Measurements from ENCODE around the gene CD70.
"Not testable (repeated sequence)": the region's sequence is repeated elsewhere in the genome, so short reads cannot be mapped to it uniquely, and the experiment has no call there.

CD70 gene, protein sequence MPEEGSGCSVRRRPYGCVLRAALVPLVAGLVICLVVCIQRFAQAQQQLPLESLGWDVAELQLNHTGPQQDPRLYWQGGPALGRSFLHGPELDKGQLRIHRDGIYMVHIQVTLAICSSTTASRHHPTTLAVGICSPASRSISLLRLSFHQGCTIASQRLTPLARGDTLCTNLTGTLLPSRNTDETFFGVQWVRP

DNA sequence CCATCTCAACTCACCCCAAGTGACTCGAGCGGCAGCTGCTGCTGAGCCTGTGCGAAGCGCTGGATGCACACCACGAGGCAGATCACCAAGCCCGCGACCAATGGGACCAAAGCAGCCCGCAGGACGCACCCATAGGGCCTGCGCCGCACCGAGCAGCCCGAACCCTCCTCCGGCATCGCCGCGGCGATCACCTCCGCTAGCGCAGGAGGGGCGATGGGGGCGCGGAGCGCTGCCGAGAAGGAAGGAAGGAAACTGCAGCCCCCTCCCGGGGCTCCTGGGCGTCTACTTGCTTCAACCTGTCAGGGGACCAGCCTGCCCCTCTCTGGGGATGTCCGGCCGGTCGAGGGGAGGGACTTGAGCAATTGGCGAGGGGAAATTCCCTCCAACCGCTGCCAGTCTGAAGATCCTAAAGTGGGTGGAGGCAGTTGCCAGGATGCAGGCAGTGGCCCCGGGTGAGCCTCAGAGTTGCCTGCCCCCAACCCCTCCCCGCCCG lies at the start of gene CD70:
Gene CD70, minus strand, starts transcription at position 324 of the 493 bp plus-strand sequence. Its CDS starts 148 bp downstream, at position 176.
- no peak for DNase-seq (ENCODE audit: low read depth, low spot score)

- not testable (repeated sequence) for DNase-seq (ENCODE audit: low read depth, low spot score)
Measured at GRCh38 chr19:6640333-6640732, 49.4 kb upstream of the CD70 start.

- DNase-seq (ENCODE audit: low read depth, low spot score), result no peak
Measured at GRCh38 chr19:6639439-6639838, 48.5 kb upstream of the CD70 start.

DNA sequence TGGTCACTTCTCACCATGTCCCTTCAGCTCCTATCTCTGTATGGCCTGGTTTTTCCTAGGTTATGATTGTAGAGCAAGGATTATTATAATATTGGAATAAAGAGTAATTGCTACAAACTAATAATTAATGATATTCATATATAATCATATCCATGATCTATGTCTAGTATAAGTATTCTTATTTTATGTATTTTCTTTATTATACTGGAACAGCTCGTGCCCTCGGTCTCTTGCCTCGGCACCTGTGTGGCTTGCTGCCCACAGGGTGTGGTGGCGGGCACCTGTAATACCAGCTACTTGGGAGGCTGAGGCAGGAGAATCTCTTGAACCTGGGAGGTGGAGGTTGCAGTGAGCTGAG lies 42.5 kb upstream of the CD70 start:
- not testable (repeated sequence) for DNase-seq (ENCODE audit: low read depth, low spot score)

GRCh38 chr19:6632747-6633455 lies 42.0 kb upstream of the CD70 start:
- DNase-seq (ENCODE audit: low read depth, low spot score), result not testable (repeated sequence)

DNA sequence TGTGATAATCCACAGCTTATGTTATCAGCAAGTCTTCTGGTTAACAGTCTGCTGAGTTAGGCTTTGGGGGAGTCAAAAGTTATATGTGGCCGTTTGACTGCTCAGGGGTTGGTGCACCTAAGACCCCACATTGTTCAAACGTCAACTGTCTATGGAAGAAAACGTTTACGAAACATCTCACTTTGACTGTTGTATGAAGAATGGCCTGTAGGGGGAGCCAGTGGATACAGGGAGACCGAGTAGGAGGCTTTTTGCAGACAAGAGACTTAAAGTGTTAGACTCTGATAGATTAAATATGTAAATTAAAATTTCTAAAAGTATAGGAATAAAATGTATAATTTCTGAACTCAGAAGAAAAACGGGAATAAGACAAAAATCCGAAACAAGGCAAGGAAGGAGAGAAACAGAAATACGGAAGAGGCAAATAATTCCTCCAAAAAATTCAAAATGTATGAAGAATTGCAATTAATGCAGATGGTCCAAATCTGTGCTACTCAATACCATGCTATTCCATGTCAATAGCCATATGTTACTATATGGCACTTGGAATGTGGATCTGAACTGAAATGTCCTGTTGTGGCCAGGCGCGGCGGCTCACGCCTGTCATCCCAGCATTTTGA lies 41.2 kb upstream of the CD70 start:
- peak; percentile 77 for DNase-seq (ENCODE audit: low read depth, low spot score)

GRCh38 chr19:6626764-6627163 lies 35.8 kb upstream of the CD70 start:
- DNase-seq (ENCODE audit: low read depth, low spot score), result no peak

DNA sequence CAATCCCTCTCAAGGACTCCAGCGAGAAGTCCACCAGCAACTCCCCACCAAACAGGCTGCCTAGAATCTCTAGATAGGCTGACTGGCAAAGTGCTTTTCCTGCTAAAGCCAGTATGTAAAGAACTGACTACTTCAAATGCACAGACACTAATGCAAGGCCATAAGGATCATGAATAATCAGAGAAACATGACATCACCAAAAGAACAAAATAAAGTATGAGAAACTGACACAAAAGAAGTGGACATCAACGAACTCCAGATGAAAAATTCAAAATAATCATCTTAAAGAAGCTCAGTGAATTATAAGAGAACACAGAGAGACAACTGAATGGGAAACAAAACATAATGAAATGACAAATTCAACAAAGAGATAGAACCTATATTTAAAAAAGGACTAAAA lies 26.4 kb upstream of the CD70 start:
- DNase-seq (ENCODE audit: low read depth, low spot score), result no peak

GRCh38 chr19:6616011-6616410 lies 25.1 kb upstream of the CD70 start:
- no peak for DNase-seq (ENCODE audit: low read depth, low spot score)

DNA sequence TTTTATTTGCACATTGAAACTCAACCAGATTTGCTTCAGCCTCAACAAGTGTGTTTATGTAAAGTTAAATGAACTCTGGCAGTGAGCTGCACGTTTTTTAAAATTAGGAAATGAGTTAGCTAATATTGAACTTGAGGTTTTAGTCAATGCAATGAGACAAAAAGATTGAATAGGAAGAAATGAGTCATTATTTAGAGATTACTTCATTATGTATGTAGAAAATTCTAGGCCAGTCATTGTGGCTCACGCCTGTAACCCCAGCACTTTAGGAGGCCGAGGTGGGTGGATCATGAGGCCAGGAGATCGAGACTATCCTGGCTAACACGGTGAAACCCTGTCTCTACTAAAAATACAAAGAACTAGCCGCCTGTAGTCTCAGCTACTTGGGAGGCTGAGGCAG lies 22.8 kb upstream of the CD70 start:
- DNase-seq (ENCODE audit: low read depth, low spot score), result no peak

DNA sequence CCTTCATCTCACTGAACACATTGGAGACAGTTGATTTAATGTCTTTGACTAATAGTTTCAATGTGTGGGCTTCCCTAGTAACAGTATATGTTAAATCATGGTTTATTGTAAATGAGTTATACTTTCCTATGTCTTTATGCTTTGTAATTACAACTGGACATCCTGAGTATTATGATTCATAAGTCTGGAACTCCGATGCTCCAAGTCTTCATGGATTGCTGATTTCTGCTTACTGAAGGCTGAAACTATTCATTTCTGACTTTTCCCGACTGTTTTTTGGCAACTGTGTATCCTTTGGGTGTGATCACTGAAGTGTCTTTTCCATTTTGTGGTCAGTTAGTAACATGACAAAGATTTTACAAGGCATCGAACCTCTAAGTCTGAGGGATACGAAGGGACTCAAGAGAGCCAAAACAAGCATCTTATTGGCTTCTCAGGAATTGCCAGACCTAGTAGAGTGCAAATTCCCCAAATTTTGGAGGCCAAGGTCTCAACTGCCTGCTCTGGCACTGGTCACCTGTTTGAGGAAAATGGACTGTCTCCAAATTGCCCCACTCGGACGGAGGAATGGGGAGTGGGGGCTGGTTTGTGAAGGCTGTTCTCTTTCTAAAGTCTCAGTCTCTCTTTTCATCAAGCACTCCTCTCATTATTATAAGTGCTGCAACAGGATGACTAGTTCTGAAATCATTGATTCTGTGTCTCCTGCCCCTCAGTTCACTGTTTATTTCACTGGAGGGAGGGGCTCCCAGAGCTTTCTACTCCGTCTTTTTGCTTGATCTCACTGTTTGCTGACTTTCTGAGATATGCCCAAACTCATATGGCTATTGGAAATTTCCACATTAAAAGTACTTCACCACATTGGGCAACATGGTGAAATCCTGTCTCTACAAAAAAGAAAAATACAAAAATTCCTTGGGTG lies 20.2 kb upstream of the CD70 start:
- no peak for DNase-seq (ENCODE audit: low read depth, low spot score)

DNA sequence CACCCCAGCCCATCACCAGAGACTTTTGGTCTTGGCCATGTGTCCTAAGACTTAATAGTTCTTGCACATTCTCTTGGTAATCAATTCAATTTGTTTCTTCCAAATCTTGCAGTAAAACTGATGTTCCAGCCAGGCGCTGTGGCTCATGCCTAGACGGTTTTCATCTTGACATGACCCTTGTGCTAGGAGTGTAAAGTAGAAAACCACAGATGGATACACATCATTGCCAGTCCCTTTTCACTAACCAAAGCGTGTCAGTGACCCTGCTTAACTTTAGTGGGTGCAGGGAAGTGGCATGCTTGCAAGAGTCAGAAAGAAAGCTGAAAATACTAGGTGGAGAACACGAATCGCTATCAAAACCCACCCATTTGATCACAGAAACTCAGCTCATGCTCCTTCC lies 18.0 kb upstream of the CD70 start:
- DNase-seq (ENCODE audit: low read depth, low spot score), result no peak

- not testable (repeated sequence) for DNase-seq (ENCODE audit: low read depth, low spot score)
Measured at GRCh38 chr19:6608146-6608545, 17.2 kb upstream of the CD70 start.

DNA sequence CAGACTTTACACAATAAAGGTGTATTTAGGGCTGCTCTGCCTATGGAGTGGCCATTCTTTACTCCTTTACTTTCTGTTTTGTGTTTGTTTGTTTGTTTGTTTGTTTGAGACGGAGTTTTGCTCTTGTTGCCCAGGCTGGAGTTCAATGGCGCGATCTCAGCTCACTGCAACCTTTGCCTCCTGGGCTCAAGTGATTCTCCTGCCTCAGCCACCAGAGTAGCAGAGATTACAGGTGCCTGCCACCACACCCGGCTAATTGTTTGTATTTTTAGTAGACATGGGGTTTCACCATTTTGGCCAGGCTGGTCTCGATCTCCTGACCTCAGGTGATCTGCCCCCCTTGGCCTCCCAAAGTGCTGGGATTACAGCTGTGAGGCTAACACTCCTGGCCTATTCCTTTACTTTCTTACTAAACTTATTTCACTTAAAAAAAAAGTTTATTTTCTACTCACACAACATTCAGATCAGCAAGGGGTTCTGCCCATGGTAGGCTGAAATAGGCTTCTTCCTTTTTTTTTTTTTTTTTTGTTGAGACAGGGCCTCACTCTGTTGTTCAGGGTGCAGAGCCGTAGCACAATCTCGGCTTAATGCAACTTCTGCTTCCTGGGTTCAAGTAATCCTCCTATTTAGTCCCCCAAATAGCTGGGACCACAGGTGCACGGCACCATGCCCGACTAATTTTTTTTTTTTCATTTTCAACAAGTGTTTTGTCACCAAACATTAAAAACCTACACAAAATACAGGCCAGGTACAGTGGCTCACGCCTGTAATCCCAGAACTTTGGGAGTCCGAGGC lies 15.5 kb upstream of the CD70 start:
- not testable (repeated sequence) for DNase-seq (ENCODE audit: low read depth, low spot score)

GRCh38 chr19:6604906-6605305 lies 14.0 kb upstream of the CD70 start:
- DNase-seq (ENCODE audit: low read depth, low spot score), result no peak

DNA sequence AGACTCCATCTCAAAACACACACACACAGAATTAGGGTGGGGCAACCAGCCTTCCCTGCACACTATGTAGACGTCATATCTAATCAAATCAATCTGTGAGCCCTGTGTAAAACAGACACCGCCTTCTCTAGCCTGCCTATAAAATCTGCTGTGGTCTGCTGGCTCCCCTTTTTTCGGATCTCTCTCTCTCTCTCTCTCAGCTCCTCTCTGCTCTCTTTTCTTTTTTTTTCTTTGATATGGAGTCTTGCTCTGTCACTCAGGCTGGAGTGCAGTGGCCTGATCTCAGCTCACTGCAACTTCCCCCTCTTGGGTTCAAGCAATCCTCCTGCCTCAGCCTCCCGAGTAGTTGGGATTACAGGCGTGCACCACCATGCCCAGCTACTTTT lies 11.8 kb upstream of the CD70 start:
- DNase-seq (ENCODE audit: low read depth, low spot score), result no peak

DNA sequence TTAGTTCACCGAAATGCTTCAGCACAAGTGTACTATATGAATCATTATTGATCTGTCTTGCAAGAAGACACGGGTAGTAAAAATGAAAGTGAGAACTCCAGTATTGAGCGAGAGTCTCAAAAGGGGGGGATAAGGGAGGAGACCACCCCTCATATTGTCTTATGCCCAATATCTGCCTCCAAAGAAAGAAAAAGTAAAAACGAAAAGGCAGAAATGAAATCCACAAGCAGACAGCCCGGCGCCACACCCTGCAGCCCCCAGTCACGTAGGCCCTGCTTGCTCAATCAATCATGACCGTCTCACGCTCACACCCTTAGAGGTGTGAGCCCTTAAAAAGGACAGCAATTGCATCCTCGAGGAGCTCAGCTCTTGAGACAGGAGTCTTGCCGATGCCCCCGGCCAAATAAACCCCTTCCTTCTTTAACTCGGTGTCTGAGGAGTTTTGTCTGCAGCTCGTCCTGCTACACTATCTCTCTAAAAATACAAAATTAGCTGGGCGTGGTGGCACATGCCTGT lies 10.6 kb upstream of the CD70 start:
- DNase-seq (ENCODE audit: low read depth, low spot score), result not testable (repeated sequence)

DNA sequence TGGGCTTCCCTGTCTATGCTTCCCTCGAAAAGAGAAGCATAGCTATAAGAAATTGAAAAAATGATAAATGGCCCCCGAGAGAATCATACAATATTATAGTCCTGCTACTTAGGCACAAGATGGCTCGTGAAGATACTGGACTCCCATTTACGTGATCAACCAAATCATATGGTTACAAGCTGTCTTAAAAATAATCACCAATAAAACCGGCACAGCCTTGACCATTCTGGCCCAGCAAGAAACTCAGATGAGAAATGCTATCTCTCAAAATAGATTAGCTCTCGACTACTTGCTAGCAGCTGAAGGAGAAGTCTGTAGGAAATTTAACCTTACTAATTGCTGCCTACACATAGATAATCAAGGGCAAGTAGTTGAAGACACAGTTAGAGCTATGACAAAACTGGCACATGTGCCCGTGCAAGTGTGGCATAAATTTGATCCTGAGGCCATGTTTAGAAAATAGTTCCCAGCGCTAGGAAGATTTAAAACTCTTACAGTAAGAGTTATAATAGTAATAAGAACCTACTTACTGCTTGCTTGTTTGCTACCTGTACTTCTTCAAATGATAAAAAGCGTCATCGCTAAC lies 10.1 kb upstream of the CD70 start:
- DNase-seq (ENCODE audit: low read depth, low spot score), result not testable (repeated sequence)

GRCh38 chr19:6599866-6600454 lies 9.0 kb upstream of the CD70 start:
- no peak for DNase-seq (ENCODE audit: low read depth, low spot score)
